Smooth muscle cell of the coronary artery (primary cell): ENCODE measurements around the gene MATCAP1. TPM values are rescaled to one million over a fixed set of nuclear protein-coding genes. Genes with fewer than 3 reads are reported as not detected.

Source experiments
- total RNA-seq: library from RNA; depleted of rRNA; stranded (reverse); fragments of >200 nt; gene quantifications from 2 replicates; pipeline ENCODE4 v1.2.3, GENCODE V29; 2014; ENCODE audit warnings: low replicate concordance

Gene MATCAP1
- 12.7 and 20.0 TPM in 2 replicates for total RNA-seq

DNA sequence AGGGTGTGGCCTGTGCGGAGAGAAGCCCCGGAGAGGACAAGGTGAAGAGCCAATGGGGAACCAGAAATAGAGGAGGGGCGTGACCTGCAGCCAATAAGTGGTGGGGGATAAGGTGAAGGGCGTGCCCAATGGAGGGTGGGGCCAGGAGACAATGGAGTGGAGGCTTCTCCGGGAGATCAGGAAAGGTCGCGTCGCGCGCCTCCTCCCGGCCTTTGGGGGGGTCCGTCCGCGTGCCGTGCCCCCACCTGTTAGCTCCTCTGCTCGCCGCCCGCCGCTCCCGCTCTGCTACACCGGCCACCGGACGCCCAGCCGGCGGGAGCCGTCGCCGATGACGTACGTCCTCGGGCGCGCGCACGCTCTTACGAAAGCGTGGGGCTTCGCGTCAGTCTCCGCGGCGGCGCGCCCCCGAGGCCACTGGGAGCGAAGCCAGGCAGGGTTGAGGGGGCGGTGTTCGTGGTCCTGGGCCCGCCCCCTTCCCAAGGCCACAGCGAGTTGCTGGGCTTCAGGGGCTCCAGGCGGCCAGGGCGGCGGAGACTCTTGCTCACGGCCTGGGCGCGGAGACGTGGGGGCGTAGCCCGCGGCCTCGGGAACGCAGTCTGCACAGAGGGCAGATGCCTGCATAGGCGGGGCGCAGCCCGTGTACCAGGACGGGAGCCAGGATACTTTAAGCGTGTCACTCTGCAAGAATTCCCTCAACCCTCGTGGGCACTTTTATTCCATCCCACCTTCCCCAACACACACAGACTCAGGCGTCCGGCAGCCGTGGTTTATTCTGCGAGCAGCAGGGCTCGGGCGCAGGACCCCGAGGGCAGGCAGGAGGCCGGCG, at the start of gene MATCAP1:
Gene MATCAP1 (minus strand): TSS at position 337 of the 826 bp plus-strand sequence. CDS start 3,353 bp downstream, outside the sequence.

DNA sequence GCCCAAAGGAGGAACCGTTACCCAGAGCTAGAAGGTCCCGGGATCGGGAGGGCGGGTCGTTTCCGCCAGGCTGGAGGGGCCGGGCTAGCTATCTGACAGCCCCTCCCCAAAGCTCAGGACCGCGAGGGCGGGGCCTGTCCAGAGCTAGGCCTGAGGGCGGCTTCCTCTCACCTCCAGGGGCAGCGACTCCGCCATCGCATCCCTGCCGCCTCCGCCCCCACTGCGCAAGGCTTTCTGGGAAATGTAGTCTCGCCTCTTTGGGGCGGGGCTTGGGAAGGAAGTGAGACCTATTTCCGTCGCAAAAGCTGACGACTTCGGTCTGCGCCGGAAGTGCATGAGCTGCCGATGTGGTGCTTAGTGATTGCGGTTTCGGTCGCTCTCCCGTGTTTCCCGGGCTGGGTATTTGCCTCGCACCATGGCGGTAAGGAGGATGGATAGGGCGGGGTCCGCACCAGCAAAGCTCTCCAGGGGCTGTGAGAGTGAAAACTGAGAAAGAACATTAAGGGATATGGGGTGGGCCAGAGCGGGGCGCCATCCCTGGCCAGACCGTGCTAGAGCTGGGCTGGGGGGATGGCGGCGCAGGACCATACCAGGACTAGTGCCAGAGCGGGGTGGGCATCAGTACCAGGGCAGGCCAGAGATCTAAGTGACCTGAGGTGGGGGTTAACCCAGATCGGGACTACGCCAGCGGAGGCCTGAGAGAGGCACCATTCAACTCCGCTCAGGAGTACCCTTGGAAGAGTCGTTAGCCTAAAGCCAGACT, 43.2 kb upstream of the MATCAP1 start, which contains the start of gene TMEM208:
Gene TMEM208 (plus strand): TSS at position 327 of the 763 bp plus-strand sequence. CDS start 89 bp downstream, at position 416.

DNA sequence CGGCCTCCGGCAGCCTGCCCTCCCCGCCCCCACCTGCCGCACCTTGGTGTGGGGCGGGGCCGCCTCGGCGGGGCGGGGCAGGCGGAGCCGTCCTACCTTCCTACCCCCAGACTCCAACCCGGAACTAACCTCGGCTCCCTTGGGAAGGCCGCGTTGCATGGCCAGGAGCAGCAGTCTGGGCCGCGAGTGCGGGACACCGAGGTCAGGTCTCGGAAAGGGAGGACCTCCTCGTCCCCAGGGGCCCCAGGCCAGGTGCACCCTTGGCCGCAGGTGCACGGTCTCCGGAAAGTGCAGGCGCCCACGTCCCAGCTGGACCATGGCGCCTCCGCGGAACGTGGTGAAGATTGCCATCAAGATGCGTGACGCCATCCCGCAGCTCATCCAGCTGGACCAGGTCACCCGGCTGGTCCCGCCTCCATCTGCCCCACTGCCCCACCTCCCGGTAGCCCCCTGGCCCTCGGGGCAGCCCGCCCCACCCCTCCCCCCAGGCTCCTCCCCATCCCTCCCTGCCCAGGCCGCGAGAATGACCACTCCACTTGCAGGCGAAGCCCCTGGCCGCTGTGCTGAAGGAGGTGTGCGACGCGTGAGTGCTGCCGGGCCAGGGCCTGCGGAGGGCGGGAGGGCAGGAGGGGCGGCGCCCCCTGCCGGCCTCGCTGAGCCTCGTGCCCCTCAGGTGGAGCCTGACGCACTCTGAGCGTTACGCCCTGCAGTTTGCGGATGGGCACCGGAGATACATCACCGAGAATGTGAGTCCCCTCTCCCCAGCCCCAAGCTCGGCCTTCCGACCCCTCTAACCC, 15.4 kb upstream of the MATCAP1 start, which contains the start of gene ELMO3:
Gene ELMO3 (plus strand): TSS at position 121 of the 797 bp plus-strand sequence. CDS start 196 bp downstream, at position 317.

DNA sequence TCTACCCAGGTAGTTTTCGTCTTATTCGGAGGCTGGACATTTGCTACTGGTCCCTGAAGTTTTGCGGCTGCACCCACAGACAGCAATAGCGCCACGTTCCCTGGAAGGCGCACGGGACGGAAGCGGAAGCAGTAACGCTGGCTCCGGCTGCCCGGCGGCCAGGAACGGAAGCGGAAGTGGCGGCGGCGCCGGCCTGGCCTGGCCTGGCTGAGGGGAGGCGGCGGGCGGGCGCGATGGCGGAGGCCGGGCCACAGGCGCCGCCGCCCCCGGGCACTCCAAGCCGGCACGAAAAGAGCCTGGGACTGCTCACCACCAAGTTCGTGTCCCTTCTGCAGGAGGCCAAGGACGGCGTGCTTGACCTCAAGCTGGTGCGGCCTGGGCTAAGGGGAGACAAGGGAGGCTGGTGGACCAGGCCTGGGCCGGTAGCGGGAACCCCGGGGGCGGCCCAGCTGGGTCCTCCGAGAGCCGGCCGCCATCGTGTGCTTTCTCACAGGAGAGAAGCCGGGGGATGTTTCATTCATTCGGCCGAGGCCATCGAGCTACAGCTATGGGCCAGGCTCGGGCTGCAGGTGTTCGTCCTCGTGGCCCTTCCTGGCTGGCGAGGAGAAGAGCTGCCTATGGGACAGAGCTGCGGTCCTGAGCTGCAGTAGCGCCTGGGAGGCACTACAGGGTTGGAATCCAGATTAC, 8.4 kb upstream of the MATCAP1 start, which contains the start of gene E2F4:
Gene E2F4 (plus strand): TSS at position 161 of the 687 bp plus-strand sequence. CDS start 73 bp downstream, at position 234.

DNA sequence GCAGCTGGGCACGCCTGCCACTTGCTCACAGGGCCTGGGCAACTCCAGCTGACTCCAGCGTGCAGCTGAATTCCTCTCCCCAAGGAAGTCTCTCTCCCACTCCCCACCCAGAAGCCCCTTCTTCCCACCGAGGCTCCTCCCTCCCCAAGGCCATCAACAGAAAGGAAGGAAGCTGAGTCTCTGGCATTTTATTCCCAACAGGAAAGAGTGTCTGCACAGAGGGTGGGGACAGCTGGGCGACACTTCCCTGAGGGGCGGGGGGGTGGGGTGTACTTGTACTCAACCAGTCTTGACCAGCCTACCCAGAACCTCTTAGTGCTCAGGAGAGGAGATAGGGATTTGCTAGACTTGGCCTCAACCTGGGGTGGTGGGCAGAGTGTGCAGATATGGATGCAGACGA, 6.3 kb upstream of the MATCAP1 start, which contains the start of gene EXOC3L1:
Gene EXOC3L1 (minus strand): TSS at position 96 of the 400 bp plus-strand sequence. CDS start 460 bp downstream, outside the sequence.

DNA sequence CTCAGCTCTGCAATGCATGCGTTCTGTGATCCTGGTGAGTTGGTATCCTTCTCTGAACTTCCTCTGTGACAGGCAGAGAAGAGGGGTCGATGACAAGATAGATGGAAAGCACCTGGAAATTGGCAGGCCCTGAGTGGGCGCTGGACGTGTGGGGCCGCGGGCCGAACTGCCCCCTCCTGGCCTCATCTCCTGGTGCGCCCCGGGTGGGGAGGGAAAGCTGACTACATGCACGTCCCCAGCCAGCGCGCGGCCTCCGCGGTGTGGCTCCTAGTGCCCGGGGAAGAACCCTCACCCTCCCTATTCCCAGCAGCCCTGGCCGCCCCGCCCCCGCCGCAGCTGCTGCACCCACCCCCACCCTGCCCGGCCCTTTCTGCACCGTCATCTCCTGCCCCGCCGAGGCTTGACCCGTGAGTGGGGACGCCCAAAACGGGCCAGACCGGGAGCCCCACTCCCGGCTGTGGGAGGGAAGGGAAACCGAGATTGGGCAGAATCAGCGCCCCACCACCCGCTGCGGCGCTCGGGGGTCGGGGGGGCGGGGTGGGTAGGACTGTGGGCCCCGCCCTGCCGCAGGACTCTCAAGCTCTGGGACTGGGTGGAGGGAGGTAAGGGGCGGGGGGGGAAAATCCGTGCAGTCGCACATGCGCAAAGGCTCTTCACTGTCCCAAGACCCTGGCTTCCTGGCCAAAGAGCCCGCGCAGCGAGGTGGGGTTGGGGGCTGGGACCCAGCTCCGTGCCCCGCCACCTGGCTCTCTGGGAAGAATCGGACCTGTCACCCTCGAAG, 13.4 kb downstream of the MATCAP1 start, which contains the start of gene NOL3:
Gene NOL3 (plus strand): TSS at position 371 of the 781 bp plus-strand sequence.

DNA sequence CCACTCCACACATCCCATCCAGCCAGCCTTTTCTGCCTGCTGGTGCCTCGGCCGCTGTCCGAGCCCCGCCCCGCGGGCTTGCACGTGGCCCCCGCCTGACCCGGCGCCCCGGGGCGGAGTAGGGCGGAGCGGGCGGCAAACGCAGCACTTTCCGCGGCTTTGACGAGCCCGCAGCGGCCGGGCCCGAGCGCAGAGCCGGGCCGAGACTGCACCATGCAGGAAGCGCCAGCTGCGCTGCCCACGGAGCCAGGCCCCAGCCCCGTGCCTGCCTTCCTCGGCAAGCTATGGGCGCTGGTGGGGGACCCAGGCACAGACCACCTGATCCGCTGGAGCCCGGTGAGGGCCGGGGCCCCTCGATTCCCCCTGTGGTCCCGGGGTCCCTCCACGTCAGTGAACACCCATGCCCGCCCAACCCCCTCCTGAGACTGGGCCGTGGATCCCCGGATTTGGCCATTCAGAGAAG, 19.1 kb downstream of the MATCAP1 start, which contains the start of gene HSF4:
Gene HSF4 (plus strand): TSS at position 147 of the 463 bp plus-strand sequence. CDS start 67 bp downstream, at position 214.

DNA sequence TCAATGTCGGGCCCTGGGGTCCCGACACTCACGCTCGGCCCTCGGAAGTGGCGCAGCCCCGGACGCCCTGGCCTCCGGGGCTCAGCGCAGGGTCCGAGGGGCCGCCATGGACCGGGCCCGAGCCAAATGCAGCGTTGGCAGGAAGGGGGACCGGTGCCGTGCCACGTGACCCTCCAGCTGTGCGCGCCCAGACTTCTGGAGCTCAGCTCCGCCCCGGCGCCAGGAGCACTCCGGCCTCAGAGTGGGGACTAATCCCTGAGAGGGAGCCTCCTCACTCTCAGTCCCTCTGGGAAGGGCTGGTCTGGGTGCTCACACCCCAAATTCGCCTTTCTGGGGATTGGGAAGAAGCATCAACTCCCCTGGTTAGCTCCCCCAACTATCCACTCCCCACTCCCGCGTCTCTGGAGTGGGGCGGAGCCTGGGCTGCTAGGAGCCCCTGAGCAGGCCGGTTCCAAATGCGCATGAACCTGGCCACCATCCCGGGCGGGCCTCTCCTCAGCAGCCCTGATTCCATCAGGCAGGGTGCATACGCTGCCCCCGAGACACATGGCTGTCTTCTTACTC, 32.8 kb downstream of the MATCAP1 start, which contains the start of gene B3GNT9:
Gene B3GNT9 (minus strand): TSS at position 166 of the 564 bp plus-strand sequence. CDS start 513 bp downstream, outside the sequence.

Other genes with a start within 250 kb of the MATCAP1 start
- gene CIAO2B, start 249.6 kb downstream of the MATCAP1 start, total RNA-seq, result 244 and 278 TPM in 2 replicates
- 14.9 and 18.0 TPM in 2 replicates for gene CES2, start 248.4 kb downstream of the MATCAP1 start, total RNA-seq
- gene CES3, start 222.7 kb downstream of the MATCAP1 start, total RNA-seq, result under 0.01 and 0.38 TPM in 2 replicates
- gene CES4A, start 195.4 kb downstream of the MATCAP1 start, total RNA-seq, result 0.90 and 3.3 TPM in 2 replicates
- 92.9 and 108 TPM in 2 replicates for gene CBFB, start 154.8 kb downstream of the MATCAP1 start, total RNA-seq
- gene PHAF1, start 74.0 kb downstream of the MATCAP1 start, total RNA-seq, result 9.6 and 12.0 TPM in 2 replicates
- gene B3GNT9, start 33.0 kb downstream of the MATCAP1 start, total RNA-seq, result 26.5 and 26.8 TPM in 2 replicates
- 19.4 TPM in 2 replicates for gene TRADD, start 24.1 kb downstream of the MATCAP1 start, total RNA-seq
- gene FBXL8, start 24.0 kb downstream of the MATCAP1 start, total RNA-seq, result 7.2 and 8.4 TPM in 2 replicates
- gene HSF4, start 19.2 kb downstream of the MATCAP1 start, total RNA-seq, result 2.9 and 31.7 TPM in 2 replicates
- 18.0 and 38.0 TPM in 2 replicates for gene NOL3, start 13.4 kb downstream of the MATCAP1 start, total RNA-seq
- gene EXOC3L1, start 6.2 kb upstream of the MATCAP1 start, total RNA-seq, result 0.47 TPM in 1 of 2 replicates, not detected in the other
- 27.5 and 31.9 TPM in 2 replicates for gene E2F4, start 8.2 kb upstream of the MATCAP1 start, total RNA-seq
- gene ELMO3, start 15.2 kb upstream of the MATCAP1 start, total RNA-seq, result 0.12 and 0.45 TPM in 2 replicates
- gene TMEM208, start 43.2 kb upstream of the MATCAP1 start, total RNA-seq, result 34.5 and 36.6 TPM in 2 replicates
- 7.4 and 11.6 TPM in 2 replicates for gene FHOD1, start 63.5 kb upstream of the MATCAP1 start, total RNA-seq
- gene SLC9A5, start 65.0 kb upstream of the MATCAP1 start, total RNA-seq, result 0.23 and 1.5 TPM in 2 replicates
- gene PLEKHG4, start 95.6 kb upstream of the MATCAP1 start, total RNA-seq, result 2.0 and 11.7 TPM in 2 replicates
- gene KCTD19, start 142.8 kb upstream of the MATCAP1 start, total RNA-seq, result not detected in 2 replicates
- not detected in 2 replicates for gene LRRC36, start 142.9 kb upstream of the MATCAP1 start, total RNA-seq
- gene TPPP3, start 209.5 kb upstream of the MATCAP1 start, total RNA-seq, result 1.5 and 2.3 TPM in 2 replicates
- 2.8 and 4.3 TPM in 2 replicates for gene ZDHHC1, start 232.5 kb upstream of the MATCAP1 start, total RNA-seq
- gene HSD11B2, start 247.2 kb upstream of the MATCAP1 start, total RNA-seq, result not detected in 2 replicates